GM23248 (cell line): Measurements from ENCODE around the gene NEK4.

Experiments used
- EZH2 ChIP-seq: fragments of 200-600 bp; sonication (generic); IDR thresholded peaks from 2 replicates; pipeline ENCODE4 v1.6.1; 2018; ENCODE audit warnings: antibody characterized with exemption, mild to moderate bottlenecking; ENCODE audit not compliant: insufficient read depth, poor library complexity, severe bottlenecking
- EZH2phosphoT487 ChIP-seq: fragments of 200-600 bp; sonication (generic); IDR thresholded peaks from 2 replicates; pipeline ENCODE4 v1.6.1; 2018; ENCODE audit warnings: antibody characterized with exemption, moderate library complexity, mild to moderate bottlenecking, low read depth; ENCODE audit not compliant: insufficient read depth

DNA sequence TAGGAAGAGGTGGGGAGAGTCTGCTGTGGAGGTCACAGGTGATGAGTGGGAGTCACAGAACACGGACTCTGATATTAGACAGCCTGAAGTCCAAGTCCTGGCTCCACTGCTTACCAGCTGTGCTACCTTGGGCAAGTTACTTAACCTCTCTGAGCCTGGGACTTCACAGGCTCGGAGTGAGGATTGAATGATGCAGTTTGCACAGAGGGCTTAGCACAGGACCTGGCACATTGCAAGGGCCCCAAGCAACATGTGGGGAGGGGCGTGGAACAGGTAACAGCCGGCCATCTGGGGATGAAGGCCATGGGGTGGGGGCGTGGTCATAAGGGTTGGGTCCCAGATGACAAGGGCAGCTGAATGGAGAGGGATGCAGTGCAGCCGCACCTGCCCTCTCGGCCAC is 19.6 kb upstream of the NEK4 start:
- no peak for TF ChIP-seq EZH2
- TF ChIP-seq EZH2phosphoT487, result no peak
